Smooth muscle cell (in vitro differentiated cells): ENCODE measurements around the gene RTKN2. TPM values are rescaled to one million over a fixed set of nuclear protein-coding genes. Genes with fewer than 3 reads are reported as not detected.

Source experiments
- DNase-seq: peaks from one replicate; lab custom pipeline; 2025; ENCODE audit not compliant: unreplicated experiment; lab: John Stamatoyannopoulos, UW
- H2AFZ ChIP-seq: fragments of 200-600 bp; sonication (generic); 2 replicates; pipeline ENCODE4 v1.6.0; 2016; ENCODE audit warnings: antibody characterized with exemption, low read depth, mild to moderate bottlenecking
- H3F3A ChIP-seq: fragments of 200-600 bp; sonication (generic); 2 replicates; pipeline ENCODE4 v1.6.0; 2017; ENCODE audit warnings: antibody characterized with exemption, low read depth
- H3K27ac ChIP-seq: fragments of 200-600 bp; sonication (generic); 2 replicates; pipeline ENCODE4 v1.5.1; 2016; ENCODE audit warnings: low read depth, mild to moderate bottlenecking
- H3K27me3 ChIP-seq: fragments of 200-600 bp; sonication (generic); 2 replicates; pipeline ENCODE4 v1.6.1; 2016; ENCODE audit warnings: low read depth, mild to moderate bottlenecking
- H3K36me3 ChIP-seq: fragments of 200-600 bp; sonication (generic); 2 replicates; pipeline ENCODE4 v1.5.1; 2016; ENCODE audit warnings: low read depth
- H3K4me1 ChIP-seq: fragments of 200-600 bp; sonication (generic); 2 replicates; pipeline ENCODE4 v1.5.1; 2016; ENCODE audit warnings: low read depth
- H3K4me2 ChIP-seq: fragments of 200-600 bp; sonication (generic); 2 replicates; pipeline ENCODE4 v1.6.0; 2016; ENCODE audit warnings: mild to moderate bottlenecking
- H3K4me3 ChIP-seq: fragments of 200-600 bp; sonication (generic); 2 replicates; pipeline ENCODE4 v1.5.1; 2016; ENCODE audit warnings: mild to moderate bottlenecking
- H3K79me2 ChIP-seq: fragments of 200-600 bp; sonication (generic); 2 replicates; pipeline ENCODE4 v1.6.0; 2016; ENCODE audit warnings: low read depth, mild to moderate bottlenecking
- H3K9ac ChIP-seq: fragments of 200-600 bp; sonication (generic); 2 replicates; pipeline ENCODE4 v1.6.0; 2016; ENCODE audit warnings: low read depth
- H3K9me3 ChIP-seq: fragments of 200-600 bp; sonication (generic); replicated peaks from 2 replicates; pipeline ENCODE4 v1.5.1; 2016; ENCODE audit warnings: low read depth
- H4K20me1 ChIP-seq: fragments of 200-600 bp; sonication (generic); 2 replicates; pipeline ENCODE4 v1.6.0; 2016; ENCODE audit warnings: low read depth
- WGBS: methylation state at CpG from one replicate; pipeline ENCODE4 v1.1.7; 2016; ENCODE audit warnings: low lambda C conversion rate; 5-methylcytosine and 5-hydroxymethylcytosine counted together
- polyA plus RNA-seq: library from polyadenylated mRNA; unstranded; fragments of >200 nt; fragmentation: Nextera tagmentation; extraction: Ambion mirVana; gene quantifications from 2 replicates; pipeline ENCODE4 v1.2.1, GENCODE V29; 2016
- total RNA-seq: library from RNA; depleted of rRNA; stranded (reverse); fragments of >200 nt; gene quantifications from 2 replicates; pipeline ENCODE4 v1.2.3, GENCODE V29; 2014
- TF ChIP-seq, protein P1 (sequence below): fragments of 200-600 bp; sonication (generic); IDR thresholded peaks from 2 replicates; pipeline ENCODE4 v1.5.1; 2017; ENCODE audit warnings: borderline replicate concordance, mild to moderate bottlenecking, antibody characterized with exemption; ENCODE audit not compliant: insufficient read depth, poor library complexity, severe bottlenecking

Gene RTKN2
- total and polyA plus RNA-seq, 2 experiments from 2014 or later: 1.6 to 4.9 TPM

DNA sequence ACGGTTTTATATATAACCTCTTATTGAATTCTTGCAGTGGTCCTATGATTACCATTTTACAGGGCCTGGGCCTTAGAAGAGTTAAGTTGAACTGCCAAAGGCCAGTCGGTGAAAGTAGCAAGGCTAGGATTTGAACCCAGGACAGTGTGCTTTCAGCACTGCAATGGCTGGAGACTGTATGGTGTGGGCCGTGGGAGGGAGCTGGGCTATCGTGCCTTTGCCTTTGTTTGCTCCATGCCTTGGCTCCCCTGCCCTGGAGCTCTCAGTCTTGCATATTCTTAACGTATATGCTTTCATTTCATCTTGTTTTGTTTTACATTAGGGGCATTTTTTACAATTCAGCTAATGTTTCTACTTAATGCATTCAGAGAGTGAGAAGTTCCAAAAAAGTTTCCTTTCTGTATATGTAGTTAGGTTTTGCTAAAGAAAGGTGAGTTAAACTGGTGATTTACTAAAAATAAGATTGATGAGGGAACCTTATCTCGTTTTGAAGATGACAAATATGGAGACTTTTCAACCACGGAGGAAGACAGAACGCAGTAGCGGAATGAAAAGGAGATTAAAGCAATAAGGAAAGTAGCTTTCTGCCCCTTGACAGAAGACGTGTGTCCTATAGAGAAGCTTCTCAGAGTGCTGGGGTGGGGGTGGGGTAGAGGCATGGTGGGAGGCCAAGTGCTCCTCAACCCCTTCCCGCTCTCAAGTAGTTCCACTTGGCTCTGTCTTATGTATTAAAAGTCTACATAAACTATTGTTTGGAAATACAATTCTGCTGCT, 82.5 kb downstream of the RTKN2 start:
- 87% methylated on average over 11 of the region's 11 CpGs for WGBS
- TF ChIP-seq, protein P1, sequence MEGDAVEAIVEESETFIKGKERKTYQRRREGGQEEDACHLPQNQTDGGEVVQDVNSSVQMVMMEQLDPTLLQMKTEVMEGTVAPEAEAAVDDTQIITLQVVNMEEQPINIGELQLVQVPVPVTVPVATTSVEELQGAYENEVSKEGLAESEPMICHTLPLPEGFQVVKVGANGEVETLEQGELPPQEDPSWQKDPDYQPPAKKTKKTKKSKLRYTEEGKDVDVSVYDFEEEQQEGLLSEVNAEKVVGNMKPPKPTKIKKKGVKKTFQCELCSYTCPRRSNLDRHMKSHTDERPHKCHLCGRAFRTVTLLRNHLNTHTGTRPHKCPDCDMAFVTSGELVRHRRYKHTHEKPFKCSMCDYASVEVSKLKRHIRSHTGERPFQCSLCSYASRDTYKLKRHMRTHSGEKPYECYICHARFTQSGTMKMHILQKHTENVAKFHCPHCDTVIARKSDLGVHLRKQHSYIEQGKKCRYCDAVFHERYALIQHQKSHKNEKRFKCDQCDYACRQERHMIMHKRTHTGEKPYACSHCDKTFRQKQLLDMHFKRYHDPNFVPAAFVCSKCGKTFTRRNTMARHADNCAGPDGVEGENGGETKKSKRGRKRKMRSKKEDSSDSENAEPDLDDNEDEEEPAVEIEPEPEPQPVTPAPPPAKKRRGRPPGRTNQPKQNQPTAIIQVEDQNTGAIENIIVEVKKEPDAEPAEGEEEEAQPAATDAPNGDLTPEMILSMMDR: no peak
- H2AFZ ChIP-seq: no peak overlapping the region
- H3K4me2 ChIP-seq: no peak overlapping the region
- peaks cover 5% of the 10 kb centered on the region for H3K4me1 ChIP-seq
- no peaks in the 10 kb centered on the region for H3K36me3 ChIP-seq
- H3K4me3 ChIP-seq: no peak overlapping the region
- no peak overlapping the region for H3K27ac ChIP-seq
- no peaks in the 10 kb centered on the region for H4K20me1 ChIP-seq
- H3K9ac ChIP-seq: no peak overlapping the region
- H3K27me3 ChIP-seq: no peaks in the 10 kb centered on the region
- H3K79me2 ChIP-seq: no peaks in the 10 kb centered on the region
- no peak for DNase-seq
- no peaks in the 10 kb centered on the region for H3K9me3 ChIP-seq
- no peaks in the 10 kb centered on the region for H3F3A ChIP-seq

DNA sequence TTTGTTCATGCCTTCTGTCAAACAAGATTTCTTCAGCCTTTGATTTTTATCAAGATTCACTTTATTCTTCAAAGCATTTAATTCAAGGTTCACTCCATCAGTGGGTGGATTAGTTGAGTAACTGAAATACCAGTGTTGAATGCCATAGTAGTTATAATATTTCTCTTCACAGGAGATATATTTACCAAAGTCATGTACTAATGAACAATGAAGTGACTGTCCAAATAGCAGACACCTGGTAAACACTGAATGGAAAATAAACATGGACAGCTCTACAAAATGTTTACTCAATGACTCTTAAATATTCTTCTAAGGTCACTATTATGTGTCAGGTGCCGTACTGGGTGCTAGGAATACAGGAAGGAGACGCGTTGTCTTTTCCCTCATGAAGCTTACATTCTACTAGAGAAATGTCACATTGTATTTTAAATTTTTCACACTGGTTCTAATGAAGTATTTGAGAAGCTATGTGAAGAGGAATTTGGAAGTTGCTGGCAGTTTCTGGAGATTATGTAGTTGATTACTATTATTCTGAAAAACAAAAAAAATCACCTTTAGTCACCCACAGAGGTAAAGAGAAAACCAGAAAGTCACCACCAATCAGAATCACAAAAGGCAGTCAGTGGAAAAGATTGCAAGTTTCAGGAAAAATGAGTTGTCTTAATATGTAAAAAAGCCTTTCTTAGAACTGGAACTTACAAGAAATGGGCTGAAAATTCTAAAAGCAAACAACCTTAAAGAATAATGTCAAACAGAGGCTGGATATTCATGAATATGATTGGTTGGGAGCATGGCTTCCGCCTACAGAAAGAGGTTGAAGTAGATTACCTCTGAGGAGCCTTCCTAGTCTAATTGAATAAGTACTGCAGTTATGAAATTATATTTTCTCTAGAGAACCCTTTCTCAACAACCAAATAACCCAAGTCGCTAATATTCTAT, 84.5 kb downstream of the RTKN2 start:
- no peak for DNase-seq
- Histone ChIP-seq H3K9me3 (no peaks in the 10 kb centered on the region), H3K27me3 (no peaks in the 10 kb centered on the region), H3K27ac (no peak overlapping the region), H3K4me1 (peaks cover 5% of the 10 kb centered on the region), H3F3A (no peaks in the 10 kb centered on the region), H4K20me1 (no peaks in the 10 kb centered on the region), H3K4me2 (no peak overlapping the region), H3K4me3 (no peak overlapping the region), H3K9ac (no peak overlapping the region), H3K79me2 (no peaks in the 10 kb centered on the region), H2AFZ (no peak overlapping the region), H3K36me3 (no peaks in the 10 kb centered on the region)
- 97% methylated on average over 5 of the region's 5 CpGs for WGBS
- TF ChIP-seq, protein P1: no peak

GRCh38 chr10:62183442-62183841, 85.2 kb downstream of the RTKN2 start:
- Histone ChIP-seq H4K20me1 (no peaks in the 10 kb centered on the region), H3K4me3 (no peak overlapping the region), H3K27ac (no peak overlapping the region), H3K4me1 (peaks cover 5% of the 10 kb centered on the region), H2AFZ (no peak overlapping the region), H3K9me3 (no peaks in the 10 kb centered on the region), H3K27me3 (no peaks in the 10 kb centered on the region), H3K4me2 (no peak overlapping the region), H3F3A (no peaks in the 10 kb centered on the region), H3K9ac (no peak overlapping the region), H3K79me2 (no peaks in the 10 kb centered on the region), H3K36me3 (no peaks in the 10 kb centered on the region)
- WGBS: 84% methylated on average over 3 of the region's 3 CpGs
- TF ChIP-seq, protein P1: no peak
- no peak for DNase-seq
